Smooth muscle cell (in vitro differentiated cells): Measurements from ENCODE around the gene NMT2. TPM values are rescaled to one million over a fixed set of nuclear protein-coding genes. Genes with fewer than 3 reads are reported as not detected.
A peak's percentile ranks its signal among the peaks of the same experiment; 100 is the strongest.
"Not testable (repeated sequence)": the region's sequence is repeated elsewhere in the genome, so short reads cannot be mapped to it uniquely, and the experiment has no call there.

ENCODE experiments used
- DNase-seq: peaks from one replicate; lab custom pipeline; 2025; ENCODE audit not compliant: unreplicated experiment; lab: John Stamatoyannopoulos, UW
- H2AFZ ChIP-seq: fragments of 200-600 bp; sonication (generic); 2 replicates; pipeline ENCODE4 v1.6.0; 2016; ENCODE audit warnings: antibody characterized with exemption, low read depth, mild to moderate bottlenecking
- H3F3A ChIP-seq: fragments of 200-600 bp; sonication (generic); 2 replicates; pipeline ENCODE4 v1.6.0; 2017; ENCODE audit warnings: antibody characterized with exemption, low read depth
- H3K27ac ChIP-seq: fragments of 200-600 bp; sonication (generic); 2 replicates; pipeline ENCODE4 v1.5.1; 2016; ENCODE audit warnings: low read depth, mild to moderate bottlenecking
- H3K27me3 ChIP-seq: fragments of 200-600 bp; sonication (generic); 2 replicates; pipeline ENCODE4 v1.6.1; 2016; ENCODE audit warnings: low read depth, mild to moderate bottlenecking
- H3K36me3 ChIP-seq: fragments of 200-600 bp; sonication (generic); 2 replicates; pipeline ENCODE4 v1.5.1; 2016; ENCODE audit warnings: low read depth
- H3K4me1 ChIP-seq: fragments of 200-600 bp; sonication (generic); 2 replicates; pipeline ENCODE4 v1.5.1; 2016; ENCODE audit warnings: low read depth
- H3K4me2 ChIP-seq: fragments of 200-600 bp; sonication (generic); 2 replicates; pipeline ENCODE4 v1.6.0; 2016; ENCODE audit warnings: mild to moderate bottlenecking
- H3K4me3 ChIP-seq: fragments of 200-600 bp; sonication (generic); 2 replicates; pipeline ENCODE4 v1.5.1; 2016; ENCODE audit warnings: mild to moderate bottlenecking
- H3K79me2 ChIP-seq: fragments of 200-600 bp; sonication (generic); 2 replicates; pipeline ENCODE4 v1.6.0; 2016; ENCODE audit warnings: low read depth, mild to moderate bottlenecking
- H3K9ac ChIP-seq: fragments of 200-600 bp; sonication (generic); 2 replicates; pipeline ENCODE4 v1.6.0; 2016; ENCODE audit warnings: low read depth
- H3K9me3 ChIP-seq: fragments of 200-600 bp; sonication (generic); replicated peaks from 2 replicates; pipeline ENCODE4 v1.5.1; 2016; ENCODE audit warnings: low read depth
- H4K20me1 ChIP-seq: fragments of 200-600 bp; sonication (generic); 2 replicates; pipeline ENCODE4 v1.6.0; 2016; ENCODE audit warnings: low read depth
- WGBS: methylation state at CpG from one replicate; pipeline ENCODE4 v1.1.7; 2016; ENCODE audit warnings: low lambda C conversion rate; 5-methylcytosine and 5-hydroxymethylcytosine counted together
- polyA plus RNA-seq: library from polyadenylated mRNA; unstranded; fragments of >200 nt; fragmentation: Nextera tagmentation; extraction: Ambion mirVana; gene quantifications from 2 replicates; pipeline ENCODE4 v1.2.1, GENCODE V29; 2016
- total RNA-seq: library from RNA; depleted of rRNA; stranded (reverse); fragments of >200 nt; gene quantifications from 2 replicates; pipeline ENCODE4 v1.2.3, GENCODE V29; 2014
- TF ChIP-seq, protein P1 (sequence below): fragments of 200-600 bp; sonication (generic); IDR thresholded peaks from 2 replicates; pipeline ENCODE4 v1.5.1; 2017; ENCODE audit warnings: borderline replicate concordance, mild to moderate bottlenecking, antibody characterized with exemption; ENCODE audit not compliant: insufficient read depth, poor library complexity, severe bottlenecking

Gene NMT2
- total and polyA plus RNA-seq, 2 experiments from 2014 or later = 9.4 to 9.5 TPM

DNA sequence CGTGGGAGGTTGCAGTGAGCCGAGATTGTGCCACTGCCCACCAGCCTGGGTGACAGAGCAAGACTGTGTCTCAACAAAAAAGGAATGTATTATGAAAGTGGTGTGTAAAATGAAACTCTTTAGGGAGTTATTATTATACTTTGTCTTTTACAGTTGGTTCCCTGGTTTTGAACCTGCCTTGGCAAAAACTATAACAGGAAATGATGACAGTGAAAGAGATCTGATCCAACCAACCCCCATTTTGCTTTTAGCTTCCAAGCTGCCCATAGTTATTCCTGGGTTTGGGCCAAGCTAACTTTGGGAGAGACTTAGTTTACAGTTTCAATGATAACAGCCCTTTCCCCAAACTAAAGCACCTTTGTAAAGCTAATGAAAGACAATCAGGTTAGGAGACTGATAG lies 34.1 kb upstream of the NMT2 start:
- Histone ChIP-seq H3K79me2 (no peaks in the 10 kb centered on the region), H3F3A (no peaks in the 10 kb centered on the region), H3K9me3 (no peaks in the 10 kb centered on the region), H2AFZ (no peak overlapping the region), H3K9ac (no peak overlapping the region), H4K20me1 (no peaks in the 10 kb centered on the region), H3K4me3 (no peak overlapping the region), H3K27me3 (no peaks in the 10 kb centered on the region), H3K36me3 (no peaks in the 10 kb centered on the region), H3K4me1 (peaks cover 3% of the 10 kb centered on the region), H3K27ac (no peak overlapping the region), H3K4me2 (no peak overlapping the region)
- 92% methylated on average over 2 of the region's 2 CpGs for WGBS
- TF ChIP-seq, protein P1, sequence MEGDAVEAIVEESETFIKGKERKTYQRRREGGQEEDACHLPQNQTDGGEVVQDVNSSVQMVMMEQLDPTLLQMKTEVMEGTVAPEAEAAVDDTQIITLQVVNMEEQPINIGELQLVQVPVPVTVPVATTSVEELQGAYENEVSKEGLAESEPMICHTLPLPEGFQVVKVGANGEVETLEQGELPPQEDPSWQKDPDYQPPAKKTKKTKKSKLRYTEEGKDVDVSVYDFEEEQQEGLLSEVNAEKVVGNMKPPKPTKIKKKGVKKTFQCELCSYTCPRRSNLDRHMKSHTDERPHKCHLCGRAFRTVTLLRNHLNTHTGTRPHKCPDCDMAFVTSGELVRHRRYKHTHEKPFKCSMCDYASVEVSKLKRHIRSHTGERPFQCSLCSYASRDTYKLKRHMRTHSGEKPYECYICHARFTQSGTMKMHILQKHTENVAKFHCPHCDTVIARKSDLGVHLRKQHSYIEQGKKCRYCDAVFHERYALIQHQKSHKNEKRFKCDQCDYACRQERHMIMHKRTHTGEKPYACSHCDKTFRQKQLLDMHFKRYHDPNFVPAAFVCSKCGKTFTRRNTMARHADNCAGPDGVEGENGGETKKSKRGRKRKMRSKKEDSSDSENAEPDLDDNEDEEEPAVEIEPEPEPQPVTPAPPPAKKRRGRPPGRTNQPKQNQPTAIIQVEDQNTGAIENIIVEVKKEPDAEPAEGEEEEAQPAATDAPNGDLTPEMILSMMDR = no peak
- DNase-seq = no peak

DNA sequence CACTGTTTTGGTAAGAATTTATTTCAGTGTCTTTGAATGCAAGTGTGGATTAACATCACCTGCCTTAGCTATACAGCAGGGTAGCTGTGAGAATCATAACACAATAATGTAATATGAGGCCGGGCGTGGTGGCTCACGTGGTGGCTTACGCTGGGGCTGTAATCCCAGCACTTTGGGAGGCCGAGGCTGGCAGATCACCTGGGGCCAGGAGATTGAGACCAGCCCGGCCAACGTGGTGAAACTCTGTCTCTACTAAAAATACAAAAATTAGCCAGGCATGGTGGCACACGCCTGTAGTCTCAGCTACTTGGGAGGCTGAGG lies 33.8 kb upstream of the NMT2 start:
- H3K9ac ChIP-seq, H3K4me3 ChIP-seq: not testable (repeated sequence)
- WGBS = 90% methylated on average over 8 of the region's 8 CpGs

DNA sequence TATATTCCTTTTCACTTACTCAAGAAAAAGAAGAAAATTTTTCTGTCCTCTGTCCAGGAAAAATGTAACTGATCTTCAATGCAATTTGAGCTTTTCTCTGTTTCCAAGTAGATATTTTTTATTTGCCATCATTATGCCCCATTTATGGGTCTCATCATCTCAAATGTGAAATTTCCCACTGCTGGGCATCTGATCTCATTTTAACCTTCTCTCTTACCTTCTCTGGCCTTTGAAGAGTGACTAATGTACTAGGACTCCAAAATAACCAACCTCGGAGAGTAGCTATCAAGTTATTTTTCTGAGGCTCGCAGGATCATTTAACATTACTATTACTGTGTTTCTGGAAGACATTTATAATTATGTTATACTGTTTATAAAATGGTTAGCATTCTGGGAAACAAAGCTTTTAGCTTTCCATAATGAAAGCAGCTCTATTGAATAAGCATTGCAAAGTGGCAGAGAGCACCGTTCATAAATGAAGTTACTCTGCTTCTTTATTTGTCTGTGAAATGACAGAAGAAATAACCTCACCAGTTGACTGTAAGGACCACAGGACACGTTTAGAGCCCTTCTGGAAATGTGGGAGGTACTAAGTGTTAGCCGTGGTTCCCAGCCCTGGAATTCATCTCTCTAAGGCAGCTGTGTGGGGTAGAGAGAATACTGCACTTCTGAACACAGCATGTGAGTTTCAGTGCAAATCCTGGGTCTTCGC lies 33.3 kb upstream of the NMT2 start:
- Histone ChIP-seq H3K4me2 (peak overlapping the region; percentile 17), H3F3A (no peaks in the 10 kb centered on the region), H3K9me3 (no peaks in the 10 kb centered on the region), H3K36me3 (no peaks in the 10 kb centered on the region), H3K4me1 (peaks cover 3% of the 10 kb centered on the region), H3K27ac (peak overlapping the region; percentile 54), H3K79me2 (no peaks in the 10 kb centered on the region), H2AFZ (no peak overlapping the region), H3K9ac (peak overlapping the region; percentile 23), H3K27me3 (no peaks in the 10 kb centered on the region), H3K4me3 (no peak overlapping the region), H4K20me1 (no peaks in the 10 kb centered on the region)
- TF ChIP-seq, protein P1 = no peak
- WGBS = 49% methylated on average over 6 of the region's 6 CpGs
- no peak for DNase-seq

More for the DNA sequence above, 33.8 kb upstream of the NMT2 start:
- not testable (repeated sequence) for H3K4me1 ChIP-seq, H3K36me3 ChIP-seq, H3K27me3 ChIP-seq, H3K79me2 ChIP-seq, H4K20me1 ChIP-seq, H3K9me3 ChIP-seq, H2AFZ ChIP-seq, H3F3A ChIP-seq, DNase-seq
- peak overlapping the region; percentile 54 for H3K27ac ChIP-seq
- H3K4me2 ChIP-seq = peak overlapping the region; percentile 17

DNA sequence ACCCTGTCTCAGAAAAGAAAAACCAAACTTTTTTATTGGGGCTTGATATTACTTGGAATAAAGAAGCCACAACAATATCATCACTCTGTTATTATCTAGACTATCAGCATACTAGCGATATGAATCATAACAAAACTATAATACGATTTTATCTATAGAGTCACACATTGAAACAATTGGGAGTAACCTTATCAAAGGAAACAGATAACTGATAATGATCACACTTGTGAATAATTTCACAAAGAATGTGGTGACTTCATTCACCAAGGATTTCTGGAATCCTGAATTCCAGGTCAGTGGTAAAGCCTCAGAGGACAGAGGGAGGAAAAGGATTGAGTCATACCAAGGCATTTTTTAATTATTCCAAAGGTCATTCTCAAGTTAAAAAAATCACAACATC lies 32.1 kb upstream of the NMT2 start:
- Histone ChIP-seq H4K20me1 (no peaks in the 10 kb centered on the region), H3K4me3 (no peak overlapping the region), H3K79me2 (no peaks in the 10 kb centered on the region), H3K27me3 (no peaks in the 10 kb centered on the region), H3F3A (no peaks in the 10 kb centered on the region), H3K9me3 (no peaks in the 10 kb centered on the region), H2AFZ (no peak overlapping the region), H3K27ac (peak overlapping the region; percentile 23), H3K36me3 (no peaks in the 10 kb centered on the region), H3K4me2 (peak overlapping the region; percentile 1), H3K4me1 (peaks cover 3% of the 10 kb centered on the region), H3K9ac (no peak overlapping the region)
- DNase-seq = no peak
- TF ChIP-seq, protein P1 = no peak
- WGBS = 45% methylated on average over 2 of the region's 2 CpGs
